MM.1S (cell line): Measurements from ENCODE around the gene GLS.

Experiments
- DNase-seq: peaks from one replicate; pipeline ENCODE4 v3.0.0-alpha.2; 2015
- H2AFZ ChIP-seq: fragments of 300-600 bp; sonication (generic); 2 replicates; pipeline ENCODE4 v1.6.0; 2016; ENCODE audit warnings: antibody characterized with exemption, low read length
- H3F3A ChIP-seq: fragments of 300-600 bp; sonication (generic); 2 replicates; pipeline ENCODE4 v1.6.1; 2016; ENCODE audit warnings: mild to moderate bottlenecking, antibody characterized with exemption, low read length, moderate library complexity, mixed read lengths; ENCODE audit not compliant: insufficient read depth
- H3K27ac ChIP-seq: fragments of 300-600 bp; sonication (generic); 2 replicates; pipeline ENCODE4 v1.5.1; 2016; ENCODE audit warnings: mild to moderate bottlenecking, low read length
- H3K27me3 ChIP-seq: fragments of 300-600 bp; sonication (generic); replicated peaks from 2 replicates; pipeline ENCODE4 v1.6.0; 2016; ENCODE audit warnings: low read length; ENCODE audit not compliant: insufficient read depth
- H3K36me3 ChIP-seq: fragments of 300-600 bp; sonication (generic); replicated peaks from 2 replicates; pipeline ENCODE4 v1.6.1; 2016; ENCODE audit warnings: mild to moderate bottlenecking, low read length, mixed read lengths; ENCODE audit not compliant: insufficient read depth
- H3K4me1 ChIP-seq: fragments of 300-600 bp; sonication (generic); 2 replicates; pipeline ENCODE4 v1.6.1; 2016; ENCODE audit warnings: low read length, mixed read lengths
- H3K4me2 ChIP-seq: fragments of 300-600 bp; sonication (generic); 2 replicates; pipeline ENCODE4 v1.6.0; 2016; ENCODE audit warnings: low read depth, low read length
- H3K4me3 ChIP-seq: fragments of 300-600 bp; sonication (generic); 2 replicates; pipeline ENCODE4 v1.5.1; 2016; ENCODE audit warnings: low read length, mixed read lengths
- H3K79me2 ChIP-seq: fragments of 300-600 bp; sonication (generic); 2 replicates; pipeline ENCODE4 v1.6.1; 2016; ENCODE audit warnings: mixed run types, low read length, mixed read lengths
- H3K9ac ChIP-seq: fragments of 300-600 bp; sonication (generic); 2 replicates; pipeline ENCODE4 v1.6.1; 2016; ENCODE audit warnings: low read length, mixed read lengths
- H3K9me2 ChIP-seq: fragments of 300-600 bp; sonication (generic); replicated peaks from 2 replicates; pipeline ENCODE4 v1.6.1; 2016; ENCODE audit warnings: mild to moderate bottlenecking, low read length, mixed read lengths; ENCODE audit not compliant: insufficient read depth
- H3K9me3 ChIP-seq: fragments of 300-600 bp; sonication (generic); replicated peaks from 2 replicates; pipeline ENCODE4 v1.6.1; 2016; ENCODE audit warnings: mild to moderate bottlenecking, low read length, mixed read lengths; ENCODE audit not compliant: insufficient read depth
- H4K20me1 ChIP-seq: fragments of 300-600 bp; sonication (generic); 2 replicates; pipeline ENCODE4 v1.6.1; 2016; ENCODE audit warnings: mild to moderate bottlenecking, low read length, moderate library complexity, mixed read lengths; ENCODE audit not compliant: insufficient read depth
- EZH2 ChIP-seq: fragments of 300-600 bp; sonication (generic); optimal IDR thresholded peaks from 2 replicates; pipeline ENCODE3; 2017; ENCODE audit warnings: low read depth, mild to moderate bottlenecking, antibody characterized with exemption, low read length, mixed read lengths
- EZH2phosphoT487 ChIP-seq: fragments of 300-600 bp; sonication (generic); IDR thresholded peaks from 2 replicates; pipeline ENCODE4 v1.6.1; 2018; ENCODE audit warnings: antibody characterized with exemption, low read length
- TF ChIP-seq, protein P1 (sequence below): fragments of 300-600 bp; sonication (generic); IDR thresholded peaks from 2 replicates; pipeline ENCODE4 v1.5.1; 2016; ENCODE audit warnings: antibody characterized with exemption, low read length, mixed read lengths

Gene GLS

DNA sequence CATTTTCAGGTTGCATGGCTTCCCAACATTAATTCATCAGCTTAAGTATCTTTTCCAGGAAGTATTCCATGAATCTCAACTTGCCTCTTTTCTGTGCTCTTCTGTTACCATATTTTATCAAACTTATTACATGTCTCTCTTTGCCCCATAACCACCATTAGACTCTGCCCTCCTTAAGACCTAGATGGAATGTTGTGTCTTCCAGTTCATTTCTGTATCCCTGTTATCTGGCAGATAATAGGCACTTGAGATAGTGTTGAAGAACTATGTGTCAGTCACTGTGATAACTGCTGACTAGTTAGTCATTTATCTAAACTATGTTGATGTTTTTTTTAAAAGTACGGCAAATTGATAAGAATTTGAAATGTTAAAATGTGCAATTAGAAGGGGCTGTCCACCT is 41.8 kb downstream of the GLS start:
- Histone ChIP-seq H3K4me3 (no peak overlapping the region), H3K27me3 (no peaks in the 10 kb centered on the region), H3K4me1 (no peaks in the 10 kb centered on the region), H3K9me2 (no peaks in the 10 kb centered on the region), H3K9me3 (no peaks in the 10 kb centered on the region), H4K20me1 (no peaks in the 10 kb centered on the region), H3K36me3 (peaks cover 18% of the 10 kb centered on the region), H2AFZ (no peak overlapping the region), H3F3A (0 out of 2 replicates have a peak, but pooled peaks cover 5% of the 10 kb centered on the region), H3K9ac (no peak overlapping the region), H3K79me2 (peaks cover 33% of the 10 kb centered on the region), H3K27ac (no peak overlapping the region), H3K4me2 (no peak overlapping the region)
- no peak for TF ChIP-seq EZH2
- DNase-seq, result no peak

DNA sequence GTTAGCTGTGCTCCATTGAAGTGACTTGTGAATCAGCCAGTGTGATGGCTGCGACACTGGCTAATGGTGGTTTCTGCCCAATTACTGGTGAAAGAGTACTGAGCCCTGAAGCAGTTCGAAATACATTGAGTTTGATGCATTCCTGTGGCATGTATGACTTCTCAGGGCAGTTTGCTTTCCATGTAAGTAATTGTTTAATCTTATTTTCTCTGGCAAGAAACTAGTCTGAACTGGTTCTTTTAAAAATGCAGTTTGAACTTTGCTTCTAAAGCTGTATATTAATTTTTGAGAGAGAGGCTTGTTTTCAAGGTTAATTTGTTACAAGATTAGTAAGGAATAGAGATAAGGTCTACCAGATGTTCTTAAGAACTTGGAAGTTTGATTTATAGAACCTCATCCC is 46.7 kb downstream of the GLS start:
- TF ChIP-seq EZH2, result no peak
- H3K36me3 ChIP-seq, result peaks cover 14% of the 10 kb centered on the region
- no peak overlapping the region for H3K4me2 ChIP-seq
- H3K9ac ChIP-seq, result no peak overlapping the region
- DNase-seq, result no peak
- H3K9me2 ChIP-seq, result no peaks in the 10 kb centered on the region
- no peaks in the 10 kb centered on the region for H3K4me1 ChIP-seq
- peaks cover 15% of the 10 kb centered on the region for H3K79me2 ChIP-seq
- no peaks in the 10 kb centered on the region for H3K27me3 ChIP-seq
- H3K9me3 ChIP-seq, result no peaks in the 10 kb centered on the region
- H4K20me1 ChIP-seq, result no peaks in the 10 kb centered on the region
- no peak overlapping the region for H3K27ac ChIP-seq
- no peak overlapping the region for H3K4me3 ChIP-seq
- no peak overlapping the region for H2AFZ ChIP-seq
- no peaks in the 10 kb centered on the region for H3F3A ChIP-seq

DNA sequence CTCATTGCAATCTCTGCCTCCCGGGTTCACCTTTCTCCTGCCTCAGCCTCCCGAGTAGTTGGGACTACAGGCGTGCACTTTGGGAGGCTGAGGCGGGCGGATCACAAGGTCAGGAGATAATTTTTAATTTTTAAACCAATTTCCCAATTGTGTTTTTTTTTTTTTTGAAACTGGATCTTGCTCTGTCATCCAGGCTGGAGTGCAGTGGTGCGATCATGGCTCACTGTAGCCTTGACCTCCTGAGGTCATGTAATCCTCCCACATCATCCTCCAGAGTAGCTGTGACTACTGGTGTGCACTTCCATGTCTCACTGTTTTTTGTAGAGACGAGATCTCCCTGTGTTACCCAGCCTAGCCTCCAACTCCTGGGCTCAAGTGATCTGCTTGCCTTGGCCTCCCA is 49.3 kb downstream of the GLS start:
- no peak for TF ChIP-seq EZH2phosphoT487
- no peak for TF ChIP-seq EZH2
- TF ChIP-seq, protein P1, sequence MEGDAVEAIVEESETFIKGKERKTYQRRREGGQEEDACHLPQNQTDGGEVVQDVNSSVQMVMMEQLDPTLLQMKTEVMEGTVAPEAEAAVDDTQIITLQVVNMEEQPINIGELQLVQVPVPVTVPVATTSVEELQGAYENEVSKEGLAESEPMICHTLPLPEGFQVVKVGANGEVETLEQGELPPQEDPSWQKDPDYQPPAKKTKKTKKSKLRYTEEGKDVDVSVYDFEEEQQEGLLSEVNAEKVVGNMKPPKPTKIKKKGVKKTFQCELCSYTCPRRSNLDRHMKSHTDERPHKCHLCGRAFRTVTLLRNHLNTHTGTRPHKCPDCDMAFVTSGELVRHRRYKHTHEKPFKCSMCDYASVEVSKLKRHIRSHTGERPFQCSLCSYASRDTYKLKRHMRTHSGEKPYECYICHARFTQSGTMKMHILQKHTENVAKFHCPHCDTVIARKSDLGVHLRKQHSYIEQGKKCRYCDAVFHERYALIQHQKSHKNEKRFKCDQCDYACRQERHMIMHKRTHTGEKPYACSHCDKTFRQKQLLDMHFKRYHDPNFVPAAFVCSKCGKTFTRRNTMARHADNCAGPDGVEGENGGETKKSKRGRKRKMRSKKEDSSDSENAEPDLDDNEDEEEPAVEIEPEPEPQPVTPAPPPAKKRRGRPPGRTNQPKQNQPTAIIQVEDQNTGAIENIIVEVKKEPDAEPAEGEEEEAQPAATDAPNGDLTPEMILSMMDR, result no peak
- Histone ChIP-seq H3F3A (no peaks in the 10 kb centered on the region; the same call in 1 of the 2 replicates), H4K20me1 (no peaks in the 10 kb centered on the region), H3K36me3 (peaks cover 5% of the 10 kb centered on the region; the same call in 1 of the 2 replicates), H3K27ac (no peak overlapping the region), H3K4me2 (no peak overlapping the region), H3K79me2 (peaks cover 9% of the 10 kb centered on the region; the same call in 1 of the 2 replicates), H3K9me3 (no peaks in the 10 kb centered on the region), H3K4me1 (no peaks in the 10 kb centered on the region), H3K9me2 (no peaks in the 10 kb centered on the region), H2AFZ (no peak overlapping the region), H3K27me3 (no peaks in the 10 kb centered on the region), H3K4me3 (no peak overlapping the region), H3K9ac (no peak overlapping the region)
- DNase-seq, result no peak

DNA sequence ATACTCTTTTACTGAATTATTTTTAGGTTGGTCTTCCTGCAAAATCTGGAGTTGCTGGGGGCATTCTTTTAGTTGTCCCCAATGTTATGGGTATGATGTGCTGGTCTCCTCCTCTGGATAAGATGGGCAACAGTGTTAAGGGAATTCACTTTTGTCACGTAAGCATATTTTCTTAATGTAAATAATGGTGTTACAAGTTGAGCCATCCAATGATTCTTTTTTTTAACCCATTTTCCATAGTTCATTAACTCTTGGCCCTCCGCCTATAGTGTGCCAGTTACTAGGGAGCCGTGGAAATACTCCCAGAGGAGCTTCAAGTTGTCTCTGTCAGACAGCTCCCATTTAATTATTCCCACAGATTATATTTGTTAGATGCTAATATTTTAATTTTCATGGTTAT is 49.8 kb downstream of the GLS start:
- peaks cover 8% of the 10 kb centered on the region; the same call in 1 of the 2 replicates for H3K36me3 ChIP-seq
- no peaks in the 10 kb centered on the region; the same call in 1 of the 2 replicates for H3F3A ChIP-seq

More for the DNA sequence above, 49.8 kb downstream of the GLS start:
- H3K79me2 ChIP-seq, result peaks cover 7% of the 10 kb centered on the region; the same call in 1 of the 2 replicates
- H3K4me2 ChIP-seq, result no peak overlapping the region
- H3K9me3 ChIP-seq, result no peaks in the 10 kb centered on the region
- no peaks in the 10 kb centered on the region for H4K20me1 ChIP-seq
- no peak overlapping the region for H3K27ac ChIP-seq
- no peak overlapping the region for H2AFZ ChIP-seq
- no peaks in the 10 kb centered on the region for H3K27me3 ChIP-seq
- no peak overlapping the region for H3K4me3 ChIP-seq
- no peaks in the 10 kb centered on the region for H3K4me1 ChIP-seq
- DNase-seq, result no peak
- H3K9me2 ChIP-seq, result no peaks in the 10 kb centered on the region
- no peak overlapping the region for H3K9ac ChIP-seq
- no peak for TF ChIP-seq EZH2
- no peak for TF ChIP-seq EZH2phosphoT487
- TF ChIP-seq, protein P1, result no peak
